K562 (cell line): ENCODE results near the gene ADARB2. TPM values are rescaled to one million over a fixed set of nuclear protein-coding genes. Genes with fewer than 3 reads are reported as not detected.

Experiments used
- ATAC-seq: fragments of 200-7000 bp; cut with Tn5 transposase; 3 replicates; pipeline ENCODE4 v1.9.1; 2020; ENCODE audit warnings: moderate library complexity
- BruUV-seq: library from RNA; stranded (reverse); fragments of 400-500 nt; replicated peaks from 2 replicates; lab custom pipeline; 2021; lab: Mats Ljungman, UMichigan
- CTCF ChIA-PET: fragments of 300-600 bp; formaldehyde crosslinking; extraction: SDS; loops from one replicate; lab custom pipeline; 2021; ENCODE audit warnings: low intra/inter-chr PET ratio; lab: Yijun Ruan, JAX
- POLR2A ChIA-PET: fragments of 300-600, 350-650 bp; sonication (Branson Sonifier 250); formaldehyde crosslinking; extraction: SDS; loops from one replicate; lab custom pipeline; 2021; ENCODE audit warnings: antibody characterized with exemption, inconsistent platforms; lab: Yijun Ruan, JAX
- DNase-seq, 4 experiments: peaks; one replicate each; pipeline versions ENCODE4 v3.0.0 to v3.0.0-alpha.2; 2011 to 2018; ENCODE audit warnings: low spot score in 3 of 4, mixed read lengths in 3 of 4; ENCODE audit errors: extremely low read depth in 1 of 4
- FAIRE-seq: peaks from 2 replicates; lab custom pipeline; 2011; peaks lifted over from hg19 to GRCh38; lab: Jason Lieb, UNC
- H2AFZ ChIP-seq: 2 replicates; pipeline ENCODE4 v1.6.0; 2011; ENCODE audit warnings: low read depth, low read length, control low read depth, inconsistent platforms
- H3K27ac ChIP-seq: fragments of 200-600 bp; 3 replicates; pipeline ENCODE4 v1.8.0; 2011; ENCODE audit warnings: low read depth, mild to moderate bottlenecking, control low read depth, inconsistent platforms, low read length, moderate library complexity, mixed read lengths; ENCODE audit errors: extremely low read depth
- H3K27me3 ChIP-seq, 2 experiments: fragments of 300-600 bp in 1 of 2; 2 replicates in 1 of 2; 3 replicates in 1 of 2; pipeline versions ENCODE4 v1.6.0 to v1.8.0; 2011; ENCODE audit warnings: inconsistent platforms in 2 of 2, low read length in 2 of 2, mild to moderate bottlenecking in 1 of 2, mixed read lengths in 1 of 2, moderate library complexity in 1 of 2; ENCODE audit not compliant: control insufficient read depth in 2 of 2, insufficient read depth in 2 of 2
- H3K36me3 ChIP-seq: fragments of 300-600 bp; 3 replicates; pipeline ENCODE4 v1.8.0; 2011; ENCODE audit warnings: mild to moderate bottlenecking, low read length, inconsistent platforms; ENCODE audit not compliant: control insufficient read depth, insufficient read depth
- H3K4me1 ChIP-seq, 2 experiments: fragments of 200-600 bp in 1 of 2; replicated peaks in 1 of 2; 2 replicates in 1 of 2; 3 replicates in 1 of 2; pipeline versions ENCODE4 v1.5.1 to v1.8.0; 2011; ENCODE audit warnings: inconsistent platforms in 2 of 2, low read length in 2 of 2, mild to moderate bottlenecking in 1 of 2, mixed read lengths in 1 of 2, moderate library complexity in 1 of 2; ENCODE audit not compliant: control insufficient read depth in 2 of 2, insufficient read depth in 2 of 2
- H3K4me2 ChIP-seq: 2 replicates; pipeline ENCODE4 v1.6.1; 2011; ENCODE audit warnings: low read length, control low read depth, inconsistent platforms, mixed read lengths; ENCODE audit not compliant: insufficient read depth
- H3K4me3 ChIP-seq: fragments of 200-600 bp; sonication (generic), shearing (Covaris generic); 2 replicates; pipeline ENCODE4 v1.5.1; 2016; ENCODE audit warnings: control low read depth, inconsistent platforms
- H3K79me2 ChIP-seq: fragments of 200-600 bp; 3 replicates; pipeline ENCODE4 v1.8.0; 2011; ENCODE audit warnings: low read length, inconsistent platforms; ENCODE audit not compliant: control insufficient read depth, insufficient read depth
- H3K9ac ChIP-seq, 2 experiments: 2 replicates each; pipeline versions ENCODE4 v1.6.0 to v1.6.1; 2011; ENCODE audit warnings: low read depth in 2 of 2, low read length in 2 of 2, control low read depth in 1 of 2, inconsistent platforms in 1 of 2, mild to moderate bottlenecking in 1 of 2, mixed read lengths in 1 of 2; ENCODE audit not compliant: insufficient read depth in 1 of 2
- H3K9me1 ChIP-seq: one replicate; pipeline ENCODE4 v1.6.0; 2011; ENCODE audit warnings: inconsistent platforms, mild to moderate bottlenecking, low read length, moderate library complexity; ENCODE audit not compliant: control insufficient read depth, insufficient read depth
- H3K9me3 ChIP-seq: replicated peaks from 2 replicates; pipeline ENCODE4 v1.5.1; 2011; ENCODE audit warnings: low read depth, low read length, inconsistent platforms; ENCODE audit not compliant: control insufficient read depth, insufficient read depth
- H4K20me1 ChIP-seq: replicated peaks from 2 replicates; pipeline ENCODE4 v1.6.1; 2011; ENCODE audit warnings: low read length, inconsistent platforms, mixed read lengths; ENCODE audit not compliant: control insufficient read depth, insufficient read depth
- PHB2 ChIP-seq: fragments of 450-650 bp; IDR thresholded peaks from 2 replicates; pipeline ENCODE4 v1.6.1; 2017; ENCODE audit warnings: low read depth
- POLR2G ChIP-seq: fragments of 200-400 bp; formaldehyde crosslinking; IDR thresholded peaks from 2 replicates; pipeline ENCODE4 v1.6.1; 2017; ENCODE audit warnings: low read depth, mild to moderate bottlenecking, antibody characterized with exemption, low read length, moderate library complexity
- ZNF174 ChIP-seq: fragments of 250-450 bp; sonication (Bioruptor Pico); IDR thresholded peaks from 2 replicates; pipeline ENCODE4 v1.4.0; 2020; ENCODE audit warnings: mild to moderate bottlenecking
- WGBS: fragments of 100-300 bp; shearing (Covaris generic); methylation state at CpG from one replicate; pipeline ENCODE4 v1.1.6; 2016; ENCODE audit warnings: low coverage, mixed read lengths; ENCODE audit not compliant: insufficient coverage; ENCODE audit errors: missing lambda C conversion rate; 5-methylcytosine and 5-hydroxymethylcytosine counted together
- in situ Hi-C: fragments of 300-500 bp; cut with MboI; formaldehyde crosslinking; loops from 4 replicates; pipeline ENCODE4 v1.15.0; 2018; ENCODE audit warnings: inconsistent platforms, mixed read lengths
- intact Hi-C: fragments of 100-400 bp; cut with micrococcal nuclease; formaldehyde crosslinking; loops from 2 replicates; pipeline ENCODE4 v1.14.2; 2022
- polyA plus RNA-seq, 8 experiments: library from polyadenylated mRNA; depleted of rRNA in 4 of 8; stranded (reverse) in 5 of 8; unstranded in 3 of 8; fragments of >200 nt; fragmentation: Nextera tagmentation in 2 of 8; fragmentation: Illumina TruSeq in 1 of 8; extraction: Ambion mirVana in 2 of 8; extraction: Trizol in 1 of 8; gene quantifications; 2 replicates each; pipeline versions ENCODE4 v1.2.1 to v1.2.3, GENCODE V29; 2011 to 2014; ENCODE audit warnings: inconsistent platforms in 1 of 8, missing spikeins in 1 of 8
- total RNA-seq, 7 experiments: library from RNA; depleted of rRNA in 6 of 7; stranded (reverse); fragments of >200 nt in 6 of 7; fragmentation: Illumina TruSeq in 2 of 7; extraction: Trizol in 2 of 7; gene quantifications; 2 replicates each; pipeline versions ENCODE4 v1.2.1 to v1.2.3, GENCODE V29; 2011 to 2021; ENCODE audit warnings: low replicate concordance in 1 of 7
- TF ChIP-seq, protein P1 (sequence below): IDR thresholded peaks from 2 replicates; pipeline ENCODE4 v1.6.1; 2012; ENCODE audit warnings: low read depth, low read length, improper control_type of control experiment, borderline replicate concordance

ADARB2 gene
- total and polyA plus RNA-seq, 9 of the 15 experiments (the other 6 are each of a cell fraction or from before 2014, with no cell fraction given): not detected

- Histone ChIP-seq H3K27ac (no peak overlapping the region), H3K27me3 (peaks cover 2 to 30% of the 10 kb centered on the region in 2 experiments; a peak in 2 of 5 replicates), H3K4me2 (no peak overlapping the region), H3K4me1 (peaks cover 7 to 29% of the 10 kb centered on the region in 2 experiments; a peak in 4 of 5 replicates), H4K20me1 (no peaks in the 10 kb centered on the region), H2AFZ (no peak overlapping the region), H3K9ac (no peak overlapping the region), H3K4me3 (no peak overlapping the region), H3K36me3 (peaks cover 26% of the 10 kb centered on the region; the same call in 2 of the 3 replicates), H3K9me3 (0 out of 2 replicates have a peak, but pooled peaks cover 1% of the 10 kb centered on the region), H3K79me2 (peaks cover 23% of the 10 kb centered on the region), H3K9me1 (no peaks in the 10 kb centered on the region)
- no peak for FAIRE-seq
- POLR2A ChIA-PET: interaction anchor here (0.6 kb wide), 1 partner anchor 505 kb away, joined by 3 read pairs; no protein-coding TSS in a partner anchor
- in situ Hi-C loops: no loop called here
- no peak for TF ChIP-seq ZNF174 (CRISPR knock-in tag)
- TF ChIP-seq POLR2G: 0 out of 2 replicates have a peak, but pooled peaks have one; percentile 8
- TF ChIP-seq PHB2: no peak
- TF ChIP-seq, protein P1, sequence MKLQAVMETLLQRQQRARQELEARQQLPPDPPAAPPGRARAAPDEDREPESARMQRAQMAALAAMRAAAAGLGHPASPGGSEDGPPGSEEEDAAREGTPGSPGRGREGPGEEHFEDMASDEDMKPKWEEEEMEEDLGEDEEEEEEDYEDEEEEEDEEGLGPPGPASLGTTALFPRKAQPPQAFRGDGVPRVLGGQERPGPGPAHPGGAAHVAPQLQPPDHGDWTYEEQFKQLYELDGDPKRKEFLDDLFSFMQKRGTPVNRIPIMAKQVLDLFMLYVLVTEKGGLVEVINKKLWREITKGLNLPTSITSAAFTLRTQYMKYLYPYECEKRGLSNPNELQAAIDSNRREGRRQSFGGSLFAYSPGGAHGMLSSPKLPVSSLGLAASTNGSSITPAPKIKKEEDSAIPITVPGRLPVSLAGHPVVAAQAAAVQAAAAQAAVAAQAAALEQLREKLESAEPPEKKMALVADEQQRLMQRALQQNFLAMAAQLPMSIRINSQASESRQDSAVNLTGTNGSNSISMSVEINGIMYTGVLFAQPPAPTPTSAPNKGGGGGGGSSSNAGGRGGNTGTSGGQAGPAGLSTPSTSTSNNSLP: no peak
- no TSS peak for BruUV-seq
- intact Hi-C loops: no loop called here
- ATAC-seq: no peak
- CTCF ChIA-PET: no interaction called here
- DNase-seq: no peak
- WGBS: 40% methylated on average over 16 of the region's 20 CpGs
Measured at GRCh38 chr10:1155791-1156615, 581.3 kb downstream of the ADARB2 start.
